Measurements from ENCODE around the gene ITGB1BP1.

DNA sequence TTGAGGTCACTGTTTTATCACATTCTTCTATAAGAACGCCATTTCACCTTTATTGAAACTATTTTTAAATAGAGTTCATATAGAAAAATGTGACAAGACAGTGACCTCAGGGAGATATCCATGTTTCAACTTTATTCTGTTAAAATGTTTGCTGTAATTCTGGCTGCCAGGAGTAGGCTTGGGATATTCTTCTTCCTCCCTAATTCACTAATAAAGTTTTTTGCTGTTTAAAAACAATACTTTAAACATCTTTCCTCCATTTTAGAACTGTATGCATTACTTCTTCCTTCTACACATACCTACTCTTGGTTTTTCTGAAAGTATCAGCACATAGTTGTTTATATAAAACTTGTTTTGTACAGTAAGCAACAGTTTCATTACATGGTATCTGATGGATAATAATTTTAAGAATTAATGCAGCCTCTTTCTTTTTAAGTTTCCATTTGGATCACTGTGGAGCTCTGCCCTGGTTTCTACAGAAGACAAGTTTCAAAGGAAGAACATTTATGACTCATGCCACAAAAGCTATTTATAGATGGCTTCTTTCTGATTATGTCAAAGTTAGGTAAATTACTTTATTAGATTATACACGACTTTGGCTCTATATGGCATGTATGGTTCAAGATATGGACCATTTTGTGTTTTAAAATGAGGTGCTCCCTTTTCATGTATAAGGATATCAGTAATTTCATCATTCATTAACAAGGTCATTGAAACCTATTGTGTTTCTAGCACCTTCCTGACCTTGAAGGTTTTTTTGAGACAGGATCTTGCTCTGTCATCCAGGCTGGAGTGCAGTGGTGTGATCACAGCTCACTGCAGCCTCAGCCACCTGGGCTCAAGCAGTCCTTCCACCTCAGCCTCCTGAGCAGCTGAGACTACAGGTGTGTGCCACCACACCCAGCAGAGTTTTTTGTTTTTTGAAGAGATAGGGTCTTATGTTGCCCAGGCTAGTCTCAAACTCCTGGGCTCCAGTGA, 7.3 kb upstream of the ITGB1BP1 start:
- TF ChIP-seq CTCF (IDR thresholded peaks at IDR 0.05): no peak
- TF ChIP-seq POLR2A (IDR thresholded peaks at IDR 0.05): no peak

Measured in Peyer's patch (tissue), 4 donors.